Gastrocnemius medialis (tissue), 4 donors: ENCODE measurements around the gene PDCL3.

Experiments
- CTCF ChIP-seq, 5 experiments: fragments of 450-650 bp in 3 of 5; fragments of 200-600 bp in 2 of 5; sonication (generic) in 2 of 5; IDR thresholded peaks in 4 of 5; conservative IDR thresholded peaks in 1 of 5; 1 replicate in 4 of 5; 2 replicates in 1 of 5; pipeline ENCODE4 v1.5.1; 2016 to 2019; ENCODE audit warnings: antibody characterized with exemption in 5 of 5, mild to moderate bottlenecking in 3 of 5, moderate library complexity in 3 of 5
- POLR2A ChIP-seq, 2 donors: fragments of 450-650 bp; IDR thresholded peaks; one replicate each; pipeline ENCODE4 v1.6.1; 2017; ENCODE audit warnings: antibody characterized with exemption in 2 of 2, mild to moderate bottlenecking in 2 of 2, moderate library complexity in 2 of 2

GRCh38 chr2:100611079-100612029 lies 48.6 kb downstream of the PDCL3 start:
- TF ChIP-seq CTCF (IDR thresholded peaks at IDR 0.05 in 4 of 5, conservative IDR thresholded peaks at IDR 0.05 in 1 of 5) (no peak), POLR2A (IDR thresholded peaks at IDR 0.05) (no peak)
